HepG2 (cell line): ENCODE results near the gene IRAK2. TPM values are rescaled to one million over a fixed set of nuclear protein-coding genes. Genes with fewer than 3 reads are reported as not detected.

Experiments
- ATAC-seq: fragments of 200-7000 bp; cut with Tn5 transposase; 3 replicates; pipeline ENCODE4 v1.9.1; 2020; ENCODE audit warnings: mild to moderate bottlenecking, moderate library complexity
- BruUV-seq: library from RNA; stranded (reverse); fragments of 400-500 nt; replicated peaks from 2 replicates; lab custom pipeline; 2021; lab: Mats Ljungman, UMichigan
- CTCF ChIA-PET: fragments of 300-600 bp; formaldehyde crosslinking; extraction: SDS; loops from one replicate; lab custom pipeline; 2021; ENCODE audit warnings: low total read pairs, inconsistent platforms, low intra/inter-chr PET ratio; lab: Yijun Ruan, JAX
- POLR2A ChIA-PET: fragments of 350-600 bp; sonication (Branson Sonifier 250); formaldehyde crosslinking; loops from one replicate; lab custom pipeline; 2020; ENCODE audit warnings: antibody characterized with exemption, inconsistent platforms; lab: Yijun Ruan, JAX
- DNase-seq: peaks from one replicate; pipeline ENCODE4 v3.0.0-alpha.2; 2015; ENCODE audit warnings: low spot score
- FAIRE-seq: peaks from 3 replicates; lab custom pipeline; 2011; peaks lifted over from hg19 to GRCh38; lab: Jason Lieb, UNC
- H2AFZ ChIP-seq: one replicate; pipeline ENCODE4 v1.6.1; 2011; ENCODE audit warnings: low read length, inconsistent platforms
- H3K27ac ChIP-seq: fragments of 300-600 bp; 3 replicates; pipeline ENCODE4 v1.8.0; 2011; ENCODE audit warnings: mixed run types, mild to moderate bottlenecking, mixed read lengths, low read length, inconsistent platforms; ENCODE audit not compliant: insufficient read depth; ENCODE audit errors: extremely low read length
- H3K27me3 ChIP-seq, 2 experiments: fragments of 200-600 bp in 1 of 2; 2 replicates in 1 of 2; 3 replicates in 1 of 2; pipeline versions ENCODE4 v1.6.0 to v1.8.0; 2011; ENCODE audit warnings: low read length in 2 of 2, mild to moderate bottlenecking in 2 of 2, moderate library complexity in 2 of 2, inconsistent platforms in 1 of 2; ENCODE audit not compliant: insufficient read depth in 2 of 2, control insufficient read depth in 1 of 2
- H3K36me3 ChIP-seq, 2 experiments: fragments of 200-600 bp in 1 of 2; replicated peaks in 1 of 2; 2 replicates in 1 of 2; 3 replicates in 1 of 2; pipeline versions ENCODE4 v1.5.1 to v1.8.0; 2011; ENCODE audit warnings: low read length in 2 of 2, inconsistent platforms in 1 of 2; ENCODE audit not compliant: insufficient read depth in 2 of 2, control insufficient read depth in 1 of 2
- H3K4me1 ChIP-seq: 2 replicates; pipeline ENCODE4 v1.5.1; 2012; ENCODE audit warnings: low read length, inconsistent platforms; ENCODE audit not compliant: insufficient read depth
- H3K4me2 ChIP-seq: 2 replicates; pipeline ENCODE4 v1.6.0; 2011; ENCODE audit warnings: low read depth, low read length, inconsistent platforms
- H3K4me3 ChIP-seq, 3 experiments: fragments of 200-600 bp in 1 of 3; sonication (generic), shearing (Covaris generic) in 1 of 3; replicated peaks in 1 of 3; 2 replicates each; pipeline ENCODE4 v1.5.1; 2011 to 2016; ENCODE audit warnings: low read length in 3 of 3, inconsistent platforms in 2 of 3, low read depth in 2 of 3, mild to moderate bottlenecking in 2 of 3, control low read depth in 1 of 3, mixed read lengths in 1 of 3; ENCODE audit not compliant: insufficient read depth in 1 of 3
- H3K79me2 ChIP-seq: one replicate; pipeline ENCODE4 v1.6.1; 2011; ENCODE audit warnings: low read length, inconsistent platforms; ENCODE audit not compliant: insufficient read depth
- H3K9ac ChIP-seq: 2 replicates; pipeline ENCODE4 v1.6.0; 2011; ENCODE audit warnings: mild to moderate bottlenecking, low read depth, low read length, inconsistent platforms; ENCODE audit not compliant: insufficient read depth
- H3K9me3 ChIP-seq: 2 replicates; pipeline ENCODE4 v1.5.1; 2012; ENCODE audit warnings: mild to moderate bottlenecking, low read length
- H4K20me1 ChIP-seq: 2 replicates; pipeline ENCODE4 v1.6.0; 2011; ENCODE audit warnings: inconsistent platforms, mild to moderate bottlenecking, low read length, moderate library complexity; ENCODE audit not compliant: insufficient read depth
- GPN1 ChIP-seq: sonication (generic); formaldehyde crosslinking; IDR thresholded peaks from 2 replicates; pipeline ENCODE4 v1.5.1; 2020; ENCODE audit warnings: missing genetic modification reagents, borderline replicate concordance
- USF2 ChIP-seq, 2 experiments: sonication (generic) in 1 of 2; formaldehyde crosslinking in 1 of 2; IDR thresholded peaks; 2 replicates each; pipeline versions ENCODE4 v1.5.1 to v1.6.1; 2011 to 2020; ENCODE audit warnings: borderline replicate concordance in 1 of 2, low read depth in 1 of 2, low read length in 1 of 2, mild to moderate bottlenecking in 1 of 2, missing genetic modification reagents in 1 of 2, moderate library complexity in 1 of 2
- ZNF687 ChIP-seq: sonication (generic); formaldehyde crosslinking; IDR thresholded peaks from 2 replicates; pipeline ENCODE4 v1.5.1; 2020; ENCODE audit warnings: mild to moderate bottlenecking, missing genetic modification reagents, moderate library complexity
- WGBS: methylation state at CpG from one replicate; pipeline ENCODE4 v1.1.6; 2017; ENCODE audit warnings: low lambda C conversion rate; 5-methylcytosine and 5-hydroxymethylcytosine counted together
- in situ Hi-C: cut with HindIII; loops from 2 replicates; pipeline ENCODE4 v1.10.0; 2017; ENCODE audit warnings: low pct_unique_long_range_greater_than_20kb; ENCODE audit not compliant: extremely low pct_ligation_motif_present
- intact Hi-C: fragments of 100-400 bp; cut with micrococcal nuclease; formaldehyde crosslinking; loops from one replicate; pipeline ENCODE4 v1.10.0; 2022; ENCODE audit not compliant: unreplicated experiment
- polyA plus RNA-seq, 8 experiments: library from polyadenylated mRNA; depleted of rRNA in 3 of 8; stranded (reverse) in 7 of 8; unstranded in 1 of 8; fragments of >200 nt; fragmentation: Illumina TruSeq in 4 of 8; extraction: Trizol in 4 of 8; gene quantifications; 2 replicates each; pipeline versions ENCODE4 v1.2.1 to v1.2.3, GENCODE V29; 2011 to 2016; ENCODE audit warnings: low read depth in 4 of 8, missing spikeins in 1 of 8, mixed read lengths in 1 of 8; ENCODE audit not compliant: insufficient read depth in 1 of 8
- total RNA-seq, 5 experiments: library from RNA; depleted of rRNA; stranded (reverse); fragments of >200 nt; fragmentation: Illumina TruSeq; extraction: Trizol; gene quantifications; 2 replicates each; pipeline ENCODE4 v1.2.3, GENCODE V29; 2016; ENCODE audit warnings: low read depth in 1 of 5

IRAK2 gene
- total and polyA plus RNA-seq, 2 of the 13 experiments (the other 11 are each of a cell fraction or from before 2014, with no cell fraction given), result 13.1 to 23.3 TPM

GRCh38 chr3:10194328-10195071, 29.8 kb downstream of the IRAK2 start:
- H3K4me3 ChIP-seq, result no peak overlapping the region
- H3K4me2 ChIP-seq, result no peak overlapping the region
- no TSS peak for BruUV-seq
- H3K36me3 ChIP-seq, result peaks cover 2 to 19% of the 10 kb centered on the region in 2 experiments; a peak in 3 of 5 replicates
- FAIRE-seq (no peak), DNase-seq (no peak), ATAC-seq (no peak)
- in situ Hi-C loops, result no loop called here
- WGBS, result 78% methylated on average over 9 of the region's 11 CpGs
- CTCF ChIA-PET, result no interaction called here
- H3K9me3 ChIP-seq, result no peaks in the 10 kb centered on the region
- no peak for TF ChIP-seq GPN1 (CRISPR knock-in tag)
- TF ChIP-seq USF2 (IDR thresholded peaks at IDR 0.05; ENCODE audit: low read depth, low read length), result no peak
- TF ChIP-seq USF2 (CRISPR knock-in tag; IDR thresholded peaks at IDR 0.05; ENCODE audit: borderline replicate concordance), result no peak
- TF ChIP-seq ZNF687 (CRISPR knock-in tag), result peak; percentile 44
- H2AFZ ChIP-seq, result no peak overlapping the region
- H3K79me2 ChIP-seq, result peaks cover 13% of the 10 kb centered on the region
- intact Hi-C loops, result no loop called here
- H3K4me1 ChIP-seq, result peaks cover 74% of the 10 kb centered on the region
- H3K27ac ChIP-seq, result peak overlapping the region; percentile 32
- peak overlapping the region; percentile 11; the same call in 1 of the 2 replicates for H3K9ac ChIP-seq
- POLR2A ChIA-PET, result interaction anchor here (0.7 to 5.8 kb wide), 4 partner anchors 10 to 53 kb away, joined by 3 to 117 read pairs (median 3); partner anchors contain the start of genes IRAK2 and VHL
- H3K27me3 ChIP-seq, result no peaks in the 10 kb centered on the region
- no peaks in the 10 kb centered on the region for H4K20me1 ChIP-seq
